ENCODE data around the gene TBL2.

DNA sequence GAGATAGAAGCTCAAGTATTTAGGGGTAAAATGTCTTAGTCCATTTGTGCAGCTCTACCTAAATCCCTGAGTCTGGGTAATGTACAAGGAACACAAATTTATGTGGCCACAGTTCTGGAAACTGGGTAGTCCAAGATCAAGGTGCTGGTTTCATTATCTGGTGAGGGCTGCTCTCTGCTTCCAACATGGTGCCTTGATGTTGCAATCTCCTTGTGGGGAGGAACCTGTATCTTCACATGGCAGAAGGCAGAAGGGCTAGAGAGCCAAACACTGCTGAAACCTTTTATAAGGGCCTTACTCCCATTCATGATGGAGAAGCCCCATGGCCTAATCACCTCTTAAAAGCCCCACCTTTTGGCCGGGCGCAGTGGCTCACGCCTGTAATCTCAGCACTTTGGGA, 47.6 kb downstream of the TBL2 start:
- TF ChIP-seq YY1 (IDR thresholded peaks at IDR 0.05; ENCODE audit: insufficient read depth, insufficient read length) (no peak), ZNF274 (IDR thresholded peaks at IDR 0.05; ENCODE audit: low read depth, low read length) (no peak)
